Smooth muscle cell (in vitro differentiated cells): ENCODE results near the gene FH. TPM values are rescaled to one million over a fixed set of nuclear protein-coding genes. Genes with fewer than 3 reads are reported as not detected.

ENCODE experiments used
- DNase-seq: peaks from one replicate; lab custom pipeline; 2025; ENCODE audit not compliant: unreplicated experiment; lab: John Stamatoyannopoulos, UW
- H2AFZ ChIP-seq: fragments of 200-600 bp; sonication (generic); 2 replicates; pipeline ENCODE4 v1.6.0; 2016; ENCODE audit warnings: antibody characterized with exemption, low read depth, mild to moderate bottlenecking
- H3F3A ChIP-seq: fragments of 200-600 bp; sonication (generic); 2 replicates; pipeline ENCODE4 v1.6.0; 2017; ENCODE audit warnings: antibody characterized with exemption, low read depth
- H3K27ac ChIP-seq: fragments of 200-600 bp; sonication (generic); 2 replicates; pipeline ENCODE4 v1.5.1; 2016; ENCODE audit warnings: low read depth, mild to moderate bottlenecking
- H3K27me3 ChIP-seq: fragments of 200-600 bp; sonication (generic); 2 replicates; pipeline ENCODE4 v1.6.1; 2016; ENCODE audit warnings: low read depth, mild to moderate bottlenecking
- H3K36me3 ChIP-seq: fragments of 200-600 bp; sonication (generic); 2 replicates; pipeline ENCODE4 v1.5.1; 2016; ENCODE audit warnings: low read depth
- H3K4me1 ChIP-seq: fragments of 200-600 bp; sonication (generic); 2 replicates; pipeline ENCODE4 v1.5.1; 2016; ENCODE audit warnings: low read depth
- H3K4me2 ChIP-seq: fragments of 200-600 bp; sonication (generic); 2 replicates; pipeline ENCODE4 v1.6.0; 2016; ENCODE audit warnings: mild to moderate bottlenecking
- H3K4me3 ChIP-seq: fragments of 200-600 bp; sonication (generic); 2 replicates; pipeline ENCODE4 v1.5.1; 2016; ENCODE audit warnings: mild to moderate bottlenecking
- H3K79me2 ChIP-seq: fragments of 200-600 bp; sonication (generic); 2 replicates; pipeline ENCODE4 v1.6.0; 2016; ENCODE audit warnings: low read depth, mild to moderate bottlenecking
- H3K9ac ChIP-seq: fragments of 200-600 bp; sonication (generic); 2 replicates; pipeline ENCODE4 v1.6.0; 2016; ENCODE audit warnings: low read depth
- H3K9me3 ChIP-seq: fragments of 200-600 bp; sonication (generic); replicated peaks from 2 replicates; pipeline ENCODE4 v1.5.1; 2016; ENCODE audit warnings: low read depth
- H4K20me1 ChIP-seq: fragments of 200-600 bp; sonication (generic); 2 replicates; pipeline ENCODE4 v1.6.0; 2016; ENCODE audit warnings: low read depth
- CTCF ChIP-seq: fragments of 200-600 bp; sonication (generic); IDR thresholded peaks from 2 replicates; pipeline ENCODE4 v1.5.1; 2017; ENCODE audit warnings: borderline replicate concordance, mild to moderate bottlenecking, antibody characterized with exemption; ENCODE audit not compliant: insufficient read depth, poor library complexity, severe bottlenecking
- WGBS: methylation state at CpG from one replicate; pipeline ENCODE4 v1.1.7; 2016; ENCODE audit warnings: low lambda C conversion rate; 5-methylcytosine and 5-hydroxymethylcytosine counted together
- polyA plus RNA-seq: library from polyadenylated mRNA; unstranded; fragments of >200 nt; fragmentation: Nextera tagmentation; extraction: Ambion mirVana; gene quantifications from 2 replicates; pipeline ENCODE4 v1.2.1, GENCODE V29; 2016
- total RNA-seq: library from RNA; depleted of rRNA; stranded (reverse); fragments of >200 nt; gene quantifications from 2 replicates; pipeline ENCODE4 v1.2.3, GENCODE V29; 2014

Gene FH
- total RNA-seq (53.1 and 75.6 TPM in 2 replicates), polyA plus RNA-seq (46.5 and 57.7 TPM in 2 replicates)

GRCh38 chr1:241519308-241520079 is at the start of gene FH:
FH (minus strand) TSS chr1:241519755; CDS start chr1:241519722, 33 bp downstream.
- DNase-seq = peak; percentile 71
- H3K4me3 ChIP-seq = peak within 1 kb of the TSS; percentile 70
- peak within 1 kb of the TSS; percentile 77 for H3K9ac ChIP-seq
- peak within 1 kb of the TSS; percentile 96 for H3K4me2 ChIP-seq
- peaks cover 4% of the 10 kb centered on the region for H4K20me1 ChIP-seq
- H3K36me3 ChIP-seq = peaks cover under 1% of the 10 kb centered on the region
- H3K4me1 ChIP-seq = peaks cover 20% of the 10 kb centered on the region
- H3K79me2 ChIP-seq = peaks cover 31% of the 10 kb centered on the region
- H3K27me3 ChIP-seq = peaks cover 22% of the 10 kb centered on the region
- H3F3A ChIP-seq = no peaks in the 10 kb centered on the region
- H3K27ac ChIP-seq = peak within 1 kb of the TSS; percentile 68
- peak within 1 kb of the TSS; percentile 95 for H2AFZ ChIP-seq
- no peaks in the 10 kb centered on the region for H3K9me3 ChIP-seq
- no peak for TF ChIP-seq CTCF
- WGBS = under 1% methylated on average over 62 of the region's 70 CpGs

DNA sequence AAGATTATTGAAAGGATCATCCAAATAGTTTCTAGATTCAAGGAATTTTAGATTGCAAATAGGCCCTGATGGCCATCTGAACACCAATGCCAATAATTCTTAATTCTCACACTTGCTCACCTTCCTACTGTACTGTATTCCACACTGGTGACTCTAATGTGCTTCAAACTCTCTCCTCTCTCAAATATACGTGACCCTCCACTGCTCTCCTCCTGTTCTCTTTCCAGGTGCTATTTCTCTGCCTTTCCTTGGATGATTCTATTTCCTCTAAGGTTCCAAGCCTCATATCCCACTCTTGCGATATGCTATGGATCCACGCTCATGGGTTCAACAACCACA is 41.3 kb upstream of the FH start:
- Histone ChIP-seq H3K4me2 (no peak overlapping the region), H3K27me3 (no peaks in the 10 kb centered on the region), H4K20me1 (no peaks in the 10 kb centered on the region), H3F3A (no peaks in the 10 kb centered on the region), H3K36me3 (no peaks in the 10 kb centered on the region), H2AFZ (no peak overlapping the region), H3K9ac (no peak overlapping the region), H3K27ac (no peak overlapping the region), H3K9me3 (no peaks in the 10 kb centered on the region), H3K79me2 (no peaks in the 10 kb centered on the region), H3K4me1 (no peaks in the 10 kb centered on the region), H3K4me3 (no peak overlapping the region)
- no peak for TF ChIP-seq CTCF
- DNase-seq = no peak
- 72% methylated on average over 3 of the region's 3 CpGs for WGBS

- Histone ChIP-seq H3K36me3 (no peaks in the 10 kb centered on the region), H3K27ac (no peak overlapping the region), H3K4me3 (no peak overlapping the region), H3K27me3 (no peaks in the 10 kb centered on the region), H3F3A (no peaks in the 10 kb centered on the region), H3K9ac (no peak overlapping the region), H3K4me2 (no peak overlapping the region), H2AFZ (no peak overlapping the region), H3K4me1 (no peaks in the 10 kb centered on the region), H3K79me2 (no peaks in the 10 kb centered on the region), H4K20me1 (no peaks in the 10 kb centered on the region), H3K9me3 (no peaks in the 10 kb centered on the region)
- no peak for DNase-seq
- no peak for TF ChIP-seq CTCF
- WGBS = 71% methylated on average over 4 of the region's 4 CpGs
Observed at GRCh38 chr1:241560146-241560848, 40.7 kb upstream of the FH start.
